Suprapubic skin (tissue), 4 donors: ENCODE measurements around the gene LRIG1. TPM values are rescaled to one million over a fixed set of nuclear protein-coding genes. Genes with fewer than 3 reads are reported as not detected.
A peak's percentile ranks its signal among the peaks of the same experiment; 100 is the strongest.

Source experiments
- DNase-seq, 2 donors: peaks; one replicate each; pipeline ENCODE4 v3.0.0-alpha.2; 2019; ENCODE audit warnings: low spot score in 2 of 2
- H3K27ac ChIP-seq: fragments of 200-600 bp; sonication (generic); one replicate; pipeline ENCODE4 v1.5.1; 2019
- H3K27me3 ChIP-seq: fragments of 200-600 bp; sonication (generic); one replicate; pipeline ENCODE4 v1.5.1; 2019
- H3K36me3 ChIP-seq: fragments of 200-600 bp; sonication (generic); one replicate; pipeline ENCODE4 v1.5.1; 2019
- H3K4me1 ChIP-seq: fragments of 200-600 bp; sonication (generic); one replicate; pipeline ENCODE4 v1.5.1; 2019
- H3K4me3 ChIP-seq: fragments of 200-600 bp; sonication (generic); one replicate; pipeline ENCODE4 v1.5.1; 2019; ENCODE audit warnings: mild to moderate bottlenecking
- H3K9me3 ChIP-seq: fragments of 200-600 bp; sonication (generic); one replicate; pipeline ENCODE4 v1.5.1; 2019
- CTCF ChIP-seq, 2 donors: fragments of 200-600 bp in 1 of 2; fragments of 450-650 bp in 1 of 2; sonication (generic) in 1 of 2; IDR thresholded peaks; one replicate each; pipeline ENCODE4 v1.5.1; 2016 to 2019; ENCODE audit warnings: antibody characterized with exemption in 2 of 2, mild to moderate bottlenecking in 1 of 2, moderate library complexity in 1 of 2
- EP300 ChIP-seq: sonication (generic); formaldehyde crosslinking; IDR thresholded peaks from one replicate; pipeline ENCODE4 v1.6.1; 2017; ENCODE audit warnings: antibody characterized with exemption
- POLR2A ChIP-seq, 2 donors: fragments of 450-650 bp; IDR thresholded peaks; one replicate each; pipeline ENCODE4 v1.6.1; 2017; ENCODE audit warnings: antibody characterized with exemption in 2 of 2, mild to moderate bottlenecking in 2 of 2, moderate library complexity in 2 of 2
- POLR2AphosphoS5 ChIP-seq, 3 donors: sonication (generic); formaldehyde crosslinking; IDR thresholded peaks; one replicate each; pipeline ENCODE4 v1.6.1; 2017; ENCODE audit warnings: antibody characterized with exemption in 3 of 3
- WGBS: methylation state at CpG from one replicate; pipeline ENCODE4 v1.1.5; 2018; 5-methylcytosine and 5-hydroxymethylcytosine counted together
- total RNA-seq, 4 donors: library from RNA; depleted of rRNA; stranded (reverse); fragments of >200 nt; gene quantifications; one replicate each; pipeline ENCODE4 v1.1.0, GENCODE V29; 2016

LRIG1 gene
- total RNA-seq, 4 donors from 2014 or later, result 69.1 to 88.0 (median 78.9) TPM

GRCh38 chr3:66484106-66484844, 16.5 kb downstream of the LRIG1 start:
- TF ChIP-seq CTCF (IDR thresholded peaks at IDR 0.05), result no peak
- TF ChIP-seq POLR2AphosphoS5 (IDR thresholded peaks at IDR 0.05), result no peak
- TF ChIP-seq POLR2A (IDR thresholded peaks at IDR 0.05), result no peak
- TF ChIP-seq EP300, result no peak
- 79% methylated on average over 9 of the region's 9 CpGs for WGBS
- Histone ChIP-seq H3K4me1 (peaks cover 64% of the 10 kb centered on the region), H3K36me3 (no peaks in the 10 kb centered on the region), H3K27ac (peak overlapping the region; percentile 81), H3K4me3 (no peak overlapping the region), H3K27me3 (no peaks in the 10 kb centered on the region), H3K9me3 (no peaks in the 10 kb centered on the region)
- no peak for DNase-seq

- H3K4me3 ChIP-seq, result no peak overlapping the region
- DNase-seq, result no peak
Observed at GRCh38 chr3:66483409-66483906, 17.4 kb downstream of the LRIG1 start.

GRCh38 chr3:66483006-66483405, 17.8 kb downstream of the LRIG1 start:
- Histone ChIP-seq H3K27me3 (no peaks in the 10 kb centered on the region), H3K27ac (peak overlapping the region; percentile 81), H3K4me1 (peaks cover 69% of the 10 kb centered on the region), H3K9me3 (no peaks in the 10 kb centered on the region), H3K36me3 (no peaks in the 10 kb centered on the region), H3K4me3 (no peak overlapping the region)
- TF ChIP-seq POLR2AphosphoS5 (IDR thresholded peaks at IDR 0.05), result no peak
- 24% methylated on average over 3 of the region's 4 CpGs for WGBS
- no peak for DNase-seq

More at GRCh38 chr3:66483409-66483906, 17.4 kb downstream of the LRIG1 start:
- no peaks in the 10 kb centered on the region for H3K36me3 ChIP-seq
- no peaks in the 10 kb centered on the region for H3K9me3 ChIP-seq
- peak overlapping the region; percentile 81 for H3K27ac ChIP-seq
- peaks cover 64% of the 10 kb centered on the region for H3K4me1 ChIP-seq
- WGBS, result 50% methylated on average over 13 of the region's 13 CpGs
- no peak for TF ChIP-seq CTCF (IDR thresholded peaks at IDR 0.05)
- no peaks in the 10 kb centered on the region for H3K27me3 ChIP-seq

- TF ChIP-seq EP300 (no peak), CTCF (IDR thresholded peaks at IDR 0.05) (no peak), POLR2A (IDR thresholded peaks at IDR 0.05) (no peak), POLR2AphosphoS5 (IDR thresholded peaks at IDR 0.05) (no peak)
- peaks cover 68% of the 10 kb centered on the region for H3K4me1 ChIP-seq
- 52% methylated on average over 6 of the region's 6 CpGs for WGBS
Observed at GRCh38 chr3:66482018-66482404, 18.8 kb downstream of the LRIG1 start.

GRCh38 chr3:66481071-66482017, 19.5 kb downstream of the LRIG1 start:
- no peak for DNase-seq
- H3K27ac ChIP-seq, result peak overlapping the region; percentile 81
- H3K9me3 ChIP-seq, result no peaks in the 10 kb centered on the region
- H3K27me3 ChIP-seq, result no peaks in the 10 kb centered on the region
- H3K4me3 ChIP-seq, result no peak overlapping the region
- peaks cover 70% of the 10 kb centered on the region for H3K4me1 ChIP-seq
- no peak for TF ChIP-seq CTCF (IDR thresholded peaks at IDR 0.05)
- 42% methylated on average over 13 of the region's 13 CpGs for WGBS
- no peaks in the 10 kb centered on the region for H3K36me3 ChIP-seq

More at GRCh38 chr3:66482018-66482404, 18.8 kb downstream of the LRIG1 start:
- no peak overlapping the region for H3K4me3 ChIP-seq
- H3K9me3 ChIP-seq, result no peaks in the 10 kb centered on the region
- no peak for DNase-seq
- peak overlapping the region; percentile 81 for H3K27ac ChIP-seq
- H3K36me3 ChIP-seq, result no peaks in the 10 kb centered on the region
- no peaks in the 10 kb centered on the region for H3K27me3 ChIP-seq
